Mucosa of rectum (tissue), 2 donors: ENCODE measurements around the gene CHSY3.

Experiments
- H3K27ac ChIP-seq, 2 donors: one replicate each; pipeline ENCODE4 v1.7.0; 2013; ENCODE audit warnings: inconsistent platforms in 2 of 2, low read depth in 2 of 2, low read length in 2 of 2
- H3K27me3 ChIP-seq, 2 donors: one replicate each; pipeline ENCODE4 v1.7.0; 2013; ENCODE audit warnings: low read length in 2 of 2; ENCODE audit not compliant: control insufficient read depth in 2 of 2, insufficient read depth in 2 of 2
- H3K36me3 ChIP-seq, 2 donors: one replicate each; pipeline ENCODE4 v1.7.0; 2013; ENCODE audit warnings: low read length in 2 of 2; ENCODE audit not compliant: control insufficient read depth in 2 of 2, insufficient read depth in 2 of 2
- H3K4me1 ChIP-seq, 2 donors: one replicate each; pipeline ENCODE4 v1.7.0; 2013; ENCODE audit warnings: low read length in 2 of 2, mild to moderate bottlenecking in 1 of 2; ENCODE audit not compliant: control insufficient read depth in 2 of 2, insufficient read depth in 2 of 2
- H3K4me3 ChIP-seq, 2 donors: one replicate each; pipeline ENCODE4 v1.7.0; 2013; ENCODE audit warnings: low read length in 2 of 2
- H3K9ac ChIP-seq, 2 donors: one replicate each; pipeline ENCODE4 v1.7.0; 2013; ENCODE audit warnings: low read length in 2 of 2, low read depth in 1 of 2, mild to moderate bottlenecking in 1 of 2
- H3K9me3 ChIP-seq, 2 donors: one replicate each; pipeline ENCODE4 v1.7.0; 2013; ENCODE audit warnings: low read length in 2 of 2; ENCODE audit not compliant: control insufficient read depth in 2 of 2
- donor health status: healthy.
- donor health status: Normal muscosa, but diverticular disease.

CHSY3 gene

DNA sequence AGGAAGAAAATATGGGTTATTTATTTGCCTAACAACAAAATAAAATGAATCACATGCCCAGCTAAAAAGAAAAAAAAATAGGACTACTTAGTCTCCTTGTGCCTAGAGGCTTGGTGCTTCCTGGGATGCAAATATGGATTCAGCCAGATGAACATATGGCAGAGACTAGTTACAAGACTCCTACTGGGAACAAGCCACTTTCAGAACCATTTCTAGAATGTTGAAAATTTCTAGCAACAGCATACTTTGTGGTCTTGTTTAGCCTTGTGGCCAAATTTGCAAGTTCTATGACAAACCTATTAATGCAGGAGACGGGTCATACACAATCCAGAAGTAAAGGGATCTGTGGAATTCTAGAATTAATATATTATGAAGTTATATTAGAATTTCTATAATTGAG lies 198.7 kb downstream of the CHSY3 start:
- Histone ChIP-seq H3K4me1 (no peaks in the 10 kb centered on the region), H3K27ac (no peak overlapping the region), H3K9ac (no peak overlapping the region), H3K9me3 (no peaks in the 10 kb centered on the region), H3K4me3 (no peak overlapping the region), H3K36me3 (no peaks in the 10 kb centered on the region), H3K27me3 (no peaks in the 10 kb centered on the region)

DNA sequence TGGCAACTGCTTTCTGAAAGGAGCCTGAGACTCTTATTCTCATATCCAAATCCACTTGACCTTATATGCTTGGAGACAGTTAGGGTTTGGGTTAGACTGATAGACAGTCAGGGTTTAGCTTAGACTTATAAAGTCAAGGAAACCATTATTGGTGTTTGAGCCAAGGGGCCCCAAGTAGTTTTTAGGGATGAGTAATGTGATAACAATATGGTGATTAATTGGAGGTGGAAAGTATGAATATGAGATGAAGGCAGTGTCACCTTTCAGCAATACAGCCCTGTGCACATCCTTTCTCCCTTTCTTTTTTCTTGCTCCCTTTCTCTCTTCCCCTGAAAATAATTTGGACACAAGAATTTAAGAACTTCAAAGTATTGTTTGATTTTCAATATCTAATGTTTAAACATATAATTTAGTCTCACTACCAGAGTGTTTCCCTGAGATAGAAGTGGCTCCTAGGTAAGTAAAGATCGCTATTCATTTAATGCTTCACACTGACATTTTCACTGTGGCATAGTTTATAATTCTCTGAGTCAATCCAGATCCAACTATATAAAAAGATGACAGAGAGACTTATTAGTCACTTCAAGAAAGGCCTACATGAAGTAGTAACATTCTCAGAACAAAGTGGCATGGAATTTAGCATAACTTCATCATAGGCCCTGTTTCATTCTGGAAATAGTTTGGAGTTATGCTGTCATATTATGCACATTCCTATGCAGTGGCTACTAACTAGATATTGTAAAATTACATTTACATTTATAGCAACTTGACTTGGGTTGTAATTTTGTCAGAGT lies 200.8 kb downstream of the CHSY3 start:
- H3K4me1 ChIP-seq, result no peaks in the 10 kb centered on the region

DNA sequence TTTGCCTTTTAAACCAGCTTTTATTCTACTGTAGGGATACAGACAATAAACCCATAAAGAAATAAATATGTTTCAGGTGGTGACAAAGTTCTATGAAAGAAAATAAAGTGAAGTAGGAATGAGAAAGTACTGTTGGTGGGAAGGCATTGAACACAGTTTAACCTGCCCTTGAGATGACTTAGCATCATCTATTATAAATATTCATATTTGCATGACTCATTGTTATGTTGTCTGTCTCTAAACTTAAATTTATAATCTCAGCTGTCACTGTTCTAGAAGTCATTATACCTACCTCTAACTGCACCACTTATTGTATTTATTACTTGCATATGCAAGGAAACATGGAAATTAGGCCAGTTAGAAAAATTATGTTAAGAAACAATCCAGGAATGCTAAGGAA lies 202.2 kb downstream of the CHSY3 start:
- no peaks in the 10 kb centered on the region for H3K4me1 ChIP-seq
- no peak overlapping the region for H3K27ac ChIP-seq

More for the DNA sequence above, 200.8 kb downstream of the CHSY3 start:
- Histone ChIP-seq H3K27me3 (no peaks in the 10 kb centered on the region), H3K4me3 (no peak overlapping the region), H3K9ac (no peak overlapping the region), H3K9me3 (no peaks in the 10 kb centered on the region), H3K27ac (no peak overlapping the region), H3K36me3 (no peaks in the 10 kb centered on the region)

DNA sequence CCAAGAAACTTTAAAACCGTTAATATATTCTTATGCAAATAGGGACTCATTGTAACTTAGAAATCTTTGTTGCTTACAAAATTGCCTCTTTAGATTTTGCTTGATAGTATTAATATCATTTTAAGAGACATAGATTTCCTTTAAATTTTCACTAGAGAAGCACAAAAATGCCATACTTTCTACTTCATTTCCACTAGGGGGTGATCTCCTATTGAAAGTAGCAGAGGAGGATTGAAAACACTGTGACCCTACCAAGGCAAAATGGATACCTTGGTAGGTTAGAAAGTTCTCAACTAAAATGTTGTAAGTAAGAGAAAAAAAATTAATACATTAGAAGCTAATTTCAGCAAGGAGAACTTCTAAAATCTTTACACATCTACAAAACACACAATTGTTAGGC lies 204.9 kb downstream of the CHSY3 start:
- no peaks in the 10 kb centered on the region for H3K4me1 ChIP-seq
- no peak overlapping the region for H3K27ac ChIP-seq
- H3K36me3 ChIP-seq, result no peaks in the 10 kb centered on the region
- H3K4me3 ChIP-seq, result no peak overlapping the region
- H3K9me3 ChIP-seq, result no peaks in the 10 kb centered on the region
- no peaks in the 10 kb centered on the region for H3K27me3 ChIP-seq
- H3K9ac ChIP-seq, result no peak overlapping the region

More for the DNA sequence above, 202.2 kb downstream of the CHSY3 start:
- Histone ChIP-seq H3K27me3 (no peaks in the 10 kb centered on the region), H3K4me3 (no peak overlapping the region), H3K36me3 (no peaks in the 10 kb centered on the region), H3K9me3 (no peaks in the 10 kb centered on the region), H3K9ac (no peak overlapping the region)

DNA sequence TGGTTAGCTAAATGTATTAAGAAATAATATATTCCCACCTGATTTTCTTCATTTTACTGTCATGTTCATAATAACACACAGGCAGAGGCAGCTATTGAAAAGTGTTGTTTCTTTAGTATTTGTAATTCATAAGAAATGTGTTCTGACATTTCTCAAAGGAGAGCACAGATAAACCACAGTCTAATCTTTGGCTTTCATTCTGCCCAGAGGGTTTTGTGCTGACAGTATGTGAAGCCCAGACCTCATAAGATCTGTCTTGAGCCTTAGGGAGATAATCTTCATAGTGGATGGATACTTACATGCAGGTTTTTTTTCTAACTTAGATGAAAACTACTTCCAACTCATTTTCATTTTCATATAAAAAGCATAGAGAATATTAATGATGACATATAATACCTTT lies 206.1 kb downstream of the CHSY3 start:
- no peaks in the 10 kb centered on the region for H3K36me3 ChIP-seq
- no peaks in the 10 kb centered on the region for H3K27me3 ChIP-seq
- no peaks in the 10 kb centered on the region for H3K9me3 ChIP-seq
- no peaks in the 10 kb centered on the region for H3K4me1 ChIP-seq
- no peak overlapping the region for H3K27ac ChIP-seq
- H3K9ac ChIP-seq, result no peak overlapping the region
- no peak overlapping the region for H3K4me3 ChIP-seq

DNA sequence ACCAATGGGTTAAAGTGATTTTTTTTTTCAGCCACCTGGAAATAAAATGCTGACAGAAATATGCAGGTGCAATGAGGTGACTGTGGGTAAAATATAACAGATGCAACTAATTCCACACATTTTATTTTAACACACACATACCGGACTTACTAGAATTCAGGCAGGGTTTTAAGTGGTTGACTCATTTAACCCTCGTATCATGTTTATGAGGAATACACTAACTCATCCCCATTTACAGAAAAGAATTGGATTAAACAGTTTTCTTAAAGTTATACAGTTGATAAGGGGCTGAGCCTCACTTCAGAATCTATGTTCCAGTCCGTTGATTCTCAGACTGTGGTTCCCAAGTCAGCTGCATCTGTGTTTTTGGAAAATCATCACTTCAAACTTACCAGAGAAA lies 207.5 kb downstream of the CHSY3 start:
- no peaks in the 10 kb centered on the region for H3K27me3 ChIP-seq
- H3K9me3 ChIP-seq, result no peaks in the 10 kb centered on the region
- H3K4me3 ChIP-seq, result no peak overlapping the region
- no peaks in the 10 kb centered on the region for H3K4me1 ChIP-seq
- no peak overlapping the region for H3K27ac ChIP-seq
- H3K9ac ChIP-seq, result no peak overlapping the region
- no peaks in the 10 kb centered on the region for H3K36me3 ChIP-seq

DNA sequence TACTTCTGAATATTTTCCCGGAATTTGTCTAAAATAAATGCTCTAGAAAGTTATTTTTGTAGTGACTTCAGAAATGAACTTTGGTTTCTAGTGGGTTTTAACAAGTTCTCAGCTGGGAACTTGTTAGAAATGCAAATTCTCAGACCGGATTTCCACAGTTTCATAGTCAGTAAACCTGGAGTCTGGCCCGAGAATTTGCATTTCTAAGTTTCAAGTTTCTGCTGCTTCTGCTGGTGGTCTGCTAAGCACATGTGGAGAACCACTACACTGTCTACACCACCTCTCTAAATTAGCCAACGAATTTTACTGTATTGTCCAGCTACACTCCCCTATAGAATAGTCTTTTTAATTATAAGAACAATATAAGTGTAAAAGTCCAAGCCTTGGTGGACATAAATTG lies 208.0 kb downstream of the CHSY3 start:
- Histone ChIP-seq H3K9me3 (no peaks in the 10 kb centered on the region), H3K36me3 (no peaks in the 10 kb centered on the region), H3K9ac (no peak overlapping the region), H3K4me3 (no peak overlapping the region), H3K4me1 (no peaks in the 10 kb centered on the region), H3K27me3 (no peaks in the 10 kb centered on the region), H3K27ac (no peak overlapping the region)

DNA sequence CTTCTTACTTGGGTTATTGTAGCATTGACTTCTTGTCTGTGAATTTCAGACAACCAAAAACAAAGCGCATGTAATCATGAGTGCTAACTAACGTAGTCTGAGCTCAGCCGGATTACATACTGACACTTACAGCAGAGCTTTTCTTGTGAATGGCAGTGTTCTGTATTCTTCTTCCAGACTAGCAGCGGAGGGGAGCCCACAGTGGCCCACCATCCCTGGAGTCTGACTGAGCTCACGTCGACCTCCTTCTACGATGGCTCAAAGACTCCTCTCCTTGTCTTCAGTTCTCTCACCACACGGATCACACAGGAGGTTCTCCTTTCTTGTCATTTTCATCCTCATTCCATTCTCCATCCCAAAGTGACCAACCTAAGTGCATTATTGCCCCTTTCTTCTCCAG lies 211.4 kb downstream of the CHSY3 start:
- Histone ChIP-seq H3K27ac (no peak overlapping the region), H3K4me1 (no peaks in the 10 kb centered on the region), H3K9me3 (no peaks in the 10 kb centered on the region), H3K36me3 (no peaks in the 10 kb centered on the region), H3K4me3 (no peak overlapping the region), H3K27me3 (no peaks in the 10 kb centered on the region), H3K9ac (no peak overlapping the region)

DNA sequence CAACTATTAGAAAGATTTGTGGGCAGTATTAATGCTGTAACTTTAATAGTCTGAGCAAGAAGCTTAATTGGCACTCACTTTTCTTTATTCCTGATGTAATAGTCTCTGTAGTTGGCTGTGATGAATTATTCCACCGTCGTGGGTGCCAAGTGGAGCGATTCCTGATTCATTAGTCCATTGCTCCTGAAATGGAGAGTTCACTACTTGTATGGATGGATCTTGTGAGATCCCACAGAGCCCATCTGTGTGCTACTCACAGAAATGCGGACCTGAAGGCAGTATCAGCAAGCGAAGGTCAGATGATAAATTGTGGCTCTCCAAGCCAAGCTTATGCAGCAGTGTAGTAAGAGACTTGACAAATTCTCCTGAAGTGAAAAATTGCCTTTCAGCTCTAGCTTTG lies 212.2 kb downstream of the CHSY3 start:
- Histone ChIP-seq H3K4me3 (no peak overlapping the region), H3K4me1 (no peaks in the 10 kb centered on the region), H3K27me3 (no peaks in the 10 kb centered on the region), H3K9ac (no peak overlapping the region), H3K9me3 (no peaks in the 10 kb centered on the region), H3K27ac (no peak overlapping the region), H3K36me3 (no peaks in the 10 kb centered on the region)

DNA sequence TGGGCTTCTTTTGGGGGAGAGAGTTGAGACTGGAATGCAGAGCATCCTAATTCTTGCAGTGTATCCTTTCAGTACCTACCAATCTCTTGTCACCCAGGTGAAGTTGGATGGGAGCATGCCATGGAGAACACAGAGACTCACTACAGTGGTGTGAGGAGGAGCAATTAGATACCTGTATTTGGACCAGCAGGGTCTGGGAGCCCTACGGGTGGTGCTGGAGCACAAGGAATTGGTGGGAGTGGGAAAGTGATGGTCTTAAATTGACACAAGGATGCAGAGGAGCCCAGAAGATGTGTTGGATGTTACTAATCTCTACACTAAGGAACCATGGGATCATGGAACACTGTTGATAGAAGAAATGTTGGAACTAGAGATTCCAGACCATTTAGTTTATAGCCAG lies 212.7 kb downstream of the CHSY3 start:
- Histone ChIP-seq H3K4me1 (no peaks in the 10 kb centered on the region), H3K9ac (no peak overlapping the region), H3K4me3 (no peak overlapping the region), H3K27me3 (no peaks in the 10 kb centered on the region), H3K36me3 (no peaks in the 10 kb centered on the region), H3K9me3 (no peaks in the 10 kb centered on the region), H3K27ac (no peak overlapping the region)
